GM19023 (cell line): ENCODE data around the gene TCP11L2.
A peak's percentile ranks its signal among the peaks of the same experiment; 100 is the strongest.
"Not testable (repeated sequence)": the region's sequence is repeated elsewhere in the genome, so short reads cannot be mapped to it uniquely, and the experiment has no call there.

Experiments used
- ATAC-seq: cut with Tn5 transposase; IDR thresholded peaks from one replicate; pipeline ENCODE4 v1.9.1; 2021; ENCODE audit warnings: mild to moderate bottlenecking, moderate library complexity; ENCODE audit not compliant: unreplicated experiment

TCP11L2 gene

GRCh38 chr12:106341086-106341877, 38.7 kb downstream of the TCP11L2 start:
- no peak for ATAC-seq

- ATAC-seq, result no peak
Measured at GRCh38 chr12:106342397-106343213, 40.1 kb downstream of the TCP11L2 start.

GRCh38 chr12:106343214-106343528, 40.6 kb downstream of the TCP11L2 start:
- no peak for ATAC-seq

GRCh38 chr12:106344131-106344530, 41.6 kb downstream of the TCP11L2 start:
- ATAC-seq, result no peak

GRCh38 chr12:106345746-106346145, 43.2 kb downstream of the TCP11L2 start:
- no peak for ATAC-seq

- ATAC-seq, result no peak
Measured at GRCh38 chr12:106348411-106348810, 45.9 kb downstream of the TCP11L2 start.

- ATAC-seq, result no peak
Measured at GRCh38 chr12:106353175-106353574, 50.6 kb downstream of the TCP11L2 start.

- ATAC-seq, result peak; percentile 94
Measured at GRCh38 chr12:106357549-106358395, 55.2 kb downstream of the TCP11L2 start, which contains the start of gene POLR3B. Gene POLR3B, plus strand, starts transcription at chr12:106357748. Its CDS starts 132 bp downstream, at chr12:106357880.

GRCh38 chr12:106358396-106359241, 56.1 kb downstream of the TCP11L2 start:
- ATAC-seq, result peak; percentile 6

- no peak for ATAC-seq
Measured at GRCh38 chr12:106359646-106360399, 57.3 kb downstream of the TCP11L2 start.

- no peak for ATAC-seq
Measured at GRCh38 chr12:106360400-106360994, 58.0 kb downstream of the TCP11L2 start.

- no peak for ATAC-seq
Measured at GRCh38 chr12:106362971-106363370, 60.4 kb downstream of the TCP11L2 start.

GRCh38 chr12:106364261-106364660, 61.7 kb downstream of the TCP11L2 start:
- ATAC-seq, result no peak

GRCh38 chr12:106369624-106370346, 67.3 kb downstream of the TCP11L2 start:
- ATAC-seq, result no peak

- no peak for ATAC-seq
Measured at GRCh38 chr12:106378788-106379187, 76.3 kb downstream of the TCP11L2 start.

GRCh38 chr12:106380954-106381353, 78.4 kb downstream of the TCP11L2 start:
- ATAC-seq, result no peak

- not testable (repeated sequence) for ATAC-seq
Measured at GRCh38 chr12:106381866-106382265, 79.3 kb downstream of the TCP11L2 start.

- ATAC-seq, result no peak
Measured at GRCh38 chr12:106386813-106387535, 84.4 kb downstream of the TCP11L2 start.
